IMR-90 (cell line): ENCODE results near the gene MYPN. TPM values are rescaled to one million over a fixed set of nuclear protein-coding genes. Genes with fewer than 3 reads are reported as not detected.

Experiments
- ATAC-seq: fragments of 200-7000 bp; cut with Tn5 transposase; 2 replicates; pipeline ENCODE4 v1.9.1; 2020; ENCODE audit warnings: low read depth, mild to moderate bottlenecking, moderate library complexity
- BruUV-seq: library from RNA; stranded (reverse); fragments of 400-500 nt; replicated peaks from 2 replicates; lab custom pipeline; 2021; lab: Mats Ljungman, UMichigan
- CTCF ChIA-PET: fragments of 300-600 bp; formaldehyde crosslinking; extraction: SDS; loops from one replicate; lab custom pipeline; 2021; ENCODE audit warnings: antibody characterized with exemption; lab: Yijun Ruan, JAX
- POLR2A ChIA-PET: fragments of 300-600 bp; sonication (Branson Sonifier 250); formaldehyde crosslinking; loops from one replicate; lab custom pipeline; 2022; ENCODE audit warnings: antibody characterized with exemption; ENCODE audit not compliant: unreplicated experiment; lab: Charles Lee
- DNase-seq: peaks from one replicate; pipeline ENCODE4 v3.0.0; 2013
- H2AFZ ChIP-seq: replicated peaks from 2 replicates; pipeline ENCODE3; 2013; ENCODE audit warnings: low read length, mild to moderate bottlenecking; ENCODE audit not compliant: poor library complexity
- H2AK5ac ChIP-seq: 2 replicates; pipeline ENCODE4 v1.6.1; 2013; ENCODE audit warnings: low read depth, low read length, inconsistent platforms
- H2AK9ac ChIP-seq: replicated peaks from 2 replicates; pipeline ENCODE3; 2013; ENCODE audit warnings: mild to moderate bottlenecking, low read depth, low read length, moderate library complexity; ENCODE audit not compliant: poor library complexity
- H2BK120ac ChIP-seq: 2 replicates; pipeline ENCODE4 v1.6.1; 2013; ENCODE audit warnings: low read depth, low read length, inconsistent platforms
- H2BK15ac ChIP-seq: 3 replicates; pipeline ENCODE4 v1.6.1; 2013; ENCODE audit warnings: low read depth, low read length, inconsistent platforms
- H2BK20ac ChIP-seq: 2 replicates; pipeline ENCODE4 v1.6.1; 2013; ENCODE audit warnings: low read depth, mild to moderate bottlenecking, inconsistent platforms, low read length, moderate library complexity
- H2BK5ac ChIP-seq: 2 replicates; pipeline ENCODE4 v1.6.1; 2013; ENCODE audit warnings: mild to moderate bottlenecking, low read depth, low read length, inconsistent platforms; ENCODE audit not compliant: poor library complexity, severe bottlenecking
- H3K14ac ChIP-seq: replicated peaks from 2 replicates; pipeline ENCODE4 v1.6.1; 2013; ENCODE audit warnings: low read depth, low read length, inconsistent platforms
- H3K18ac ChIP-seq: 2 replicates; pipeline ENCODE4 v1.6.1; 2013; ENCODE audit warnings: low read depth, low read length, control low read depth
- H3K23ac ChIP-seq: 2 replicates; pipeline ENCODE4 v1.6.1; 2013; ENCODE audit warnings: low read depth, low read length, inconsistent platforms
- H3K27ac ChIP-seq: 2 replicates; pipeline ENCODE4 v1.5.1; 2013; ENCODE audit warnings: mild to moderate bottlenecking, control low read depth, low read length; ENCODE audit not compliant: insufficient read depth
- H3K27me3 ChIP-seq: 2 replicates; pipeline ENCODE4 v1.6.1; 2013; ENCODE audit warnings: low read length; ENCODE audit not compliant: control insufficient read depth, insufficient read depth
- H3K36me3 ChIP-seq: 2 replicates; pipeline ENCODE4 v1.6.1; 2013; ENCODE audit warnings: low read length, mixed read lengths; ENCODE audit not compliant: control insufficient read depth, insufficient read depth
- H3K4ac ChIP-seq: 2 replicates; pipeline ENCODE4 v1.6.1; 2013; ENCODE audit warnings: low read depth, low read length, inconsistent platforms
- H3K4me1 ChIP-seq: 2 replicates; pipeline ENCODE4 v1.6.1; 2013; ENCODE audit warnings: low read length, mixed read lengths; ENCODE audit not compliant: control insufficient read depth, insufficient read depth
- H3K4me2 ChIP-seq: 2 replicates; pipeline ENCODE4 v1.6.1; 2013; ENCODE audit warnings: low read depth, mild to moderate bottlenecking, control low read depth, low read length, moderate library complexity
- H3K4me3 ChIP-seq: 2 replicates; pipeline ENCODE4 v1.5.1; 2013; ENCODE audit warnings: low read depth, mild to moderate bottlenecking, control low read depth, low read length, moderate library complexity; ENCODE audit not compliant: insufficient read depth
- H3K56ac ChIP-seq: 2 replicates; pipeline ENCODE4 v1.6.1; 2013; ENCODE audit warnings: low read length, inconsistent platforms; ENCODE audit not compliant: insufficient read depth; ENCODE audit errors: extremely low read depth
- H3K79me1 ChIP-seq, 2 experiments: 2 replicates each; pipeline ENCODE4 v1.6.1; 2013; ENCODE audit warnings: low read length in 2 of 2, inconsistent platforms in 1 of 2, low read depth in 1 of 2
- H3K9ac ChIP-seq: 2 replicates; pipeline ENCODE4 v1.6.1; 2013; ENCODE audit warnings: low read depth, low read length, control low read depth
- H3K9me1 ChIP-seq: 2 replicates; pipeline ENCODE4 v1.6.1; 2013; ENCODE audit warnings: low read length, inconsistent platforms; ENCODE audit not compliant: insufficient read depth
- H3K9me3 ChIP-seq: 2 replicates; pipeline ENCODE4 v1.6.1; 2013; ENCODE audit warnings: low read length; ENCODE audit not compliant: control insufficient read depth, insufficient read depth
- H4K20me1 ChIP-seq: 2 replicates; pipeline ENCODE4 v1.6.1; 2013; ENCODE audit warnings: low read length, inconsistent platforms; ENCODE audit not compliant: insufficient read depth
- H4K5ac ChIP-seq: 2 replicates; pipeline ENCODE4 v1.6.1; 2013; ENCODE audit warnings: mild to moderate bottlenecking, low read depth, low read length, control low read depth
- H4K8ac ChIP-seq, 2 experiments: 2 replicates each; pipeline ENCODE4 v1.6.1; 2013; ENCODE audit warnings: low read depth in 2 of 2, low read length in 2 of 2, control low read depth in 1 of 2, inconsistent platforms in 1 of 2
- H4K91ac ChIP-seq: 2 replicates; pipeline ENCODE4 v1.6.1; 2013; ENCODE audit warnings: low read depth, low read length, inconsistent platforms; ENCODE audit not compliant: insufficient read depth
- CHD1 ChIP-seq: IDR thresholded peaks from 2 replicates; pipeline ENCODE4 v1.6.1; 2012; ENCODE audit warnings: low read depth, low read length, improper control_type of control experiment
- ELK1 ChIP-seq: fragments of 150-350 bp; IDR thresholded peaks from 2 replicates; pipeline ENCODE4 v1.6.1; 2016; ENCODE audit warnings: low read depth, mild to moderate bottlenecking, low read length, moderate library complexity, borderline replicate concordance
- FOS ChIP-seq: fragments of 150-350 bp; IDR thresholded peaks from 2 replicates; pipeline ENCODE4 v1.6.1; 2016; ENCODE audit warnings: low read depth, low read length
- MAFK ChIP-seq: IDR thresholded peaks from 2 replicates; pipeline ENCODE4 v1.6.1; 2012; ENCODE audit warnings: low read depth, low read length, improper control_type of control experiment
- NFE2L2 ChIP-seq: fragments of 150-350 bp; IDR thresholded peaks from 2 replicates; pipeline ENCODE4 v1.6.1; 2016; ENCODE audit warnings: low read depth, mild to moderate bottlenecking, low read length
- RAD21 ChIP-seq: IDR thresholded peaks from 2 replicates; pipeline ENCODE4 v1.6.1; 2012; ENCODE audit warnings: low read length, improper control_type of control experiment
- RCOR1 ChIP-seq: IDR thresholded peaks from 2 replicates; pipeline ENCODE4 v1.6.1; 2012; ENCODE audit warnings: mild to moderate bottlenecking, low read length, improper control_type of control experiment; ENCODE audit not compliant: insufficient replicate concordance
- RFX5 ChIP-seq: IDR thresholded peaks from 2 replicates; pipeline ENCODE4 v1.8.0; 2012; ENCODE audit warnings: low read depth, mild to moderate bottlenecking, low read length, moderate library complexity
- dilution Hi-C: fragments of 300-500 bp; cut with HindIII; formaldehyde crosslinking; loops from one replicate; pipeline ENCODE4 v1.14.3; 2018; ENCODE audit warnings: low sequenced_read_pairs; ENCODE audit not compliant: unreplicated experiment
- in situ Hi-C: fragments of 300-500 bp; cut with MboI; formaldehyde crosslinking; loops from 3 replicates; pipeline ENCODE4 v1.14.3; 2019; ENCODE audit warnings: low sequenced_read_pairs, inconsistent platforms, mixed read lengths
- intact Hi-C: fragments of 100-400 bp; cut with micrococcal nuclease; formaldehyde crosslinking; loops from 2 replicates; pipeline ENCODE4 v1.10.0; 2022
- polyA plus RNA-seq, 3 experiments: library from polyadenylated mRNA; depleted of rRNA; stranded (reverse); fragments of >200 nt; gene quantifications; 2 replicates each; pipeline ENCODE4 v1.2.3, GENCODE V29; 2012; ENCODE audit warnings: low replicate concordance in 1 of 3
- total RNA-seq: library from RNA; depleted of rRNA; stranded (reverse); fragments of >200 nt; gene quantifications from 2 replicates; pipeline ENCODE4 v1.2.3, GENCODE V29; 2012

The MYPN gene
- total and polyA plus RNA-seq, 2 of the 4 experiments (the other 2 are of a cell fraction) = 7.8 to 13.1 TPM

- dilution Hi-C loops = no loop called here
- Histone ChIP-seq H3K14ac (no peak overlapping the region), H3K4me2 (no peak overlapping the region), H3K4me3 (no peak overlapping the region), H3K27me3 (no peaks in the 10 kb centered on the region), H3K23ac (peak overlapping the region; percentile 14; the same call in 1 of the 2 replicates), H3K18ac (peak overlapping the region; percentile 94; the same call in 1 of the 2 replicates), H4K5ac (peak overlapping the region; percentile 85; the same call in 1 of the 2 replicates), H3K27ac (no peak overlapping the region), H2BK20ac (peak overlapping the region; percentile 73), H2BK15ac (peak overlapping the region; percentile 17; the same call in 1 of the 3 replicates), H3K9ac (no peak overlapping the region), H2BK5ac (peak overlapping the region; percentile 73), H3K79me1 (peaks cover 6 to 7% of the 10 kb centered on the region in 2 experiments; a peak in 2 of 4 replicates), H2BK120ac (peak overlapping the region; percentile 80), H3K36me3 (no peaks in the 10 kb centered on the region), H2AK9ac (no peak overlapping the region), H4K20me1 (0 out of 2 replicates have a peak, but pooled peaks cover 3% of the 10 kb centered on the region), H4K91ac (peak overlapping the region; percentile 75), H3K4me1 (peaks cover 20% of the 10 kb centered on the region), H3K56ac (peak overlapping the region; percentile 18; the same call in 1 of the 2 replicates), H4K8ac (peak overlapping the region; percentile 67 to 77), H3K9me1 (0 out of 2 replicates have a peak, but pooled peaks cover 3% of the 10 kb centered on the region), H2AFZ (no peak overlapping the region), H3K9me3 (no peaks in the 10 kb centered on the region), H3K4ac (peak overlapping the region; percentile 56; the same call in 1 of the 2 replicates), H2AK5ac (0 out of 2 replicates have a peak overlapping the region, but pooled peaks have one; percentile 24)
- no peak for TF ChIP-seq RCOR1
- TF ChIP-seq FOS = no peak
- TF ChIP-seq CHD1 = no peak
- no peak for TF ChIP-seq RAD21
- no peak for TF ChIP-seq RFX5
- no peak for TF ChIP-seq NFE2L2
- no peak for TF ChIP-seq MAFK
- TF ChIP-seq ELK1 = no peak
- POLR2A ChIA-PET = no interaction called here
- intact Hi-C loops = no loop called here
- CTCF ChIA-PET = no interaction called here
- DNase-seq (no peak), ATAC-seq (no peak)
- no TSS peak for BruUV-seq
- in situ Hi-C loops = no loop called here
Measured at GRCh38 chr10:68138526-68138925, 29.2 kb downstream of the MYPN start.
